HepG2 (cell line): ENCODE results near the gene H6PD. TPM values are rescaled to one million over a fixed set of nuclear protein-coding genes. Genes with fewer than 3 reads are reported as not detected.

Experiments
- ATAC-seq: fragments of 200-7000 bp; cut with Tn5 transposase; 3 replicates; pipeline ENCODE4 v1.9.1; 2020; ENCODE audit warnings: mild to moderate bottlenecking, moderate library complexity
- BruUV-seq: library from RNA; stranded (reverse); fragments of 400-500 nt; replicated peaks from 2 replicates; lab custom pipeline; 2021; lab: Mats Ljungman, UMichigan
- CTCF ChIA-PET: fragments of 300-600 bp; formaldehyde crosslinking; extraction: SDS; loops from one replicate; lab custom pipeline; 2021; ENCODE audit warnings: low total read pairs, inconsistent platforms, low intra/inter-chr PET ratio; lab: Yijun Ruan, JAX
- POLR2A ChIA-PET: fragments of 350-600 bp; sonication (Branson Sonifier 250); formaldehyde crosslinking; loops from one replicate; lab custom pipeline; 2020; ENCODE audit warnings: antibody characterized with exemption, inconsistent platforms; lab: Yijun Ruan, JAX
- DNase-seq: peaks from one replicate; pipeline ENCODE4 v3.0.0-alpha.2; 2015; ENCODE audit warnings: low spot score
- FAIRE-seq: peaks from 3 replicates; lab custom pipeline; 2011; peaks lifted over from hg19 to GRCh38; lab: Jason Lieb, UNC
- H2AFZ ChIP-seq: one replicate; pipeline ENCODE4 v1.6.1; 2011; ENCODE audit warnings: low read length, inconsistent platforms
- H3K27ac ChIP-seq: fragments of 300-600 bp; 3 replicates; pipeline ENCODE4 v1.8.0; 2011; ENCODE audit warnings: mixed run types, mild to moderate bottlenecking, mixed read lengths, low read length, inconsistent platforms; ENCODE audit not compliant: insufficient read depth; ENCODE audit errors: extremely low read length
- H3K27me3 ChIP-seq, 2 experiments: fragments of 200-600 bp in 1 of 2; 2 replicates in 1 of 2; 3 replicates in 1 of 2; pipeline versions ENCODE4 v1.6.0 to v1.8.0; 2011; ENCODE audit warnings: low read length in 2 of 2, mild to moderate bottlenecking in 2 of 2, moderate library complexity in 2 of 2, inconsistent platforms in 1 of 2; ENCODE audit not compliant: insufficient read depth in 2 of 2, control insufficient read depth in 1 of 2
- H3K36me3 ChIP-seq, 2 experiments: fragments of 200-600 bp in 1 of 2; replicated peaks in 1 of 2; 2 replicates in 1 of 2; 3 replicates in 1 of 2; pipeline versions ENCODE4 v1.5.1 to v1.8.0; 2011; ENCODE audit warnings: low read length in 2 of 2, inconsistent platforms in 1 of 2; ENCODE audit not compliant: insufficient read depth in 2 of 2, control insufficient read depth in 1 of 2
- H3K4me1 ChIP-seq: 2 replicates; pipeline ENCODE4 v1.5.1; 2012; ENCODE audit warnings: low read length, inconsistent platforms; ENCODE audit not compliant: insufficient read depth
- H3K4me2 ChIP-seq: 2 replicates; pipeline ENCODE4 v1.6.0; 2011; ENCODE audit warnings: low read depth, low read length, inconsistent platforms
- H3K4me3 ChIP-seq, 3 experiments: fragments of 200-600 bp in 1 of 3; sonication (generic), shearing (Covaris generic) in 1 of 3; replicated peaks in 1 of 3; 2 replicates each; pipeline ENCODE4 v1.5.1; 2011 to 2016; ENCODE audit warnings: low read length in 3 of 3, inconsistent platforms in 2 of 3, low read depth in 2 of 3, mild to moderate bottlenecking in 2 of 3, control low read depth in 1 of 3, mixed read lengths in 1 of 3; ENCODE audit not compliant: insufficient read depth in 1 of 3
- H3K79me2 ChIP-seq: one replicate; pipeline ENCODE4 v1.6.1; 2011; ENCODE audit warnings: low read length, inconsistent platforms; ENCODE audit not compliant: insufficient read depth
- H3K9ac ChIP-seq: 2 replicates; pipeline ENCODE4 v1.6.0; 2011; ENCODE audit warnings: mild to moderate bottlenecking, low read depth, low read length, inconsistent platforms; ENCODE audit not compliant: insufficient read depth
- H3K9me3 ChIP-seq: 2 replicates; pipeline ENCODE4 v1.5.1; 2012; ENCODE audit warnings: mild to moderate bottlenecking, low read length
- H4K20me1 ChIP-seq: 2 replicates; pipeline ENCODE4 v1.6.0; 2011; ENCODE audit warnings: inconsistent platforms, mild to moderate bottlenecking, low read length, moderate library complexity; ENCODE audit not compliant: insufficient read depth
- E2F2 ChIP-seq: sonication (generic); formaldehyde crosslinking; IDR thresholded peaks from 2 replicates; pipeline ENCODE4 v1.4.0; 2020; ENCODE audit warnings: missing genetic modification reagents, borderline replicate concordance
- ZFP91 ChIP-seq: sonication (generic); formaldehyde crosslinking; IDR thresholded peaks from 2 replicates; pipeline ENCODE4 v1.9.0; 2022; ENCODE audit warnings: missing genetic modification reagents, mild to moderate bottlenecking, borderline replicate concordance
- ZNF574 ChIP-seq: sonication (generic); formaldehyde crosslinking; IDR thresholded peaks from 2 replicates; pipeline ENCODE4 v1.4.0; 2020; ENCODE audit warnings: missing genetic modification reagents
- WGBS: methylation state at CpG from one replicate; pipeline ENCODE4 v1.1.6; 2017; ENCODE audit warnings: low lambda C conversion rate; 5-methylcytosine and 5-hydroxymethylcytosine counted together
- in situ Hi-C: cut with HindIII; loops from 2 replicates; pipeline ENCODE4 v1.10.0; 2017; ENCODE audit warnings: low pct_unique_long_range_greater_than_20kb; ENCODE audit not compliant: extremely low pct_ligation_motif_present
- intact Hi-C: fragments of 100-400 bp; cut with micrococcal nuclease; formaldehyde crosslinking; loops from one replicate; pipeline ENCODE4 v1.10.0; 2022; ENCODE audit not compliant: unreplicated experiment
- polyA plus RNA-seq, 8 experiments: library from polyadenylated mRNA; depleted of rRNA in 3 of 8; stranded (reverse) in 7 of 8; unstranded in 1 of 8; fragments of >200 nt; fragmentation: Illumina TruSeq in 4 of 8; extraction: Trizol in 4 of 8; gene quantifications; 2 replicates each; pipeline versions ENCODE4 v1.2.1 to v1.2.3, GENCODE V29; 2011 to 2016; ENCODE audit warnings: low read depth in 4 of 8, missing spikeins in 1 of 8, mixed read lengths in 1 of 8; ENCODE audit not compliant: insufficient read depth in 1 of 8
- total RNA-seq, 5 experiments: library from RNA; depleted of rRNA; stranded (reverse); fragments of >200 nt; fragmentation: Illumina TruSeq; extraction: Trizol; gene quantifications; 2 replicates each; pipeline ENCODE4 v1.2.3, GENCODE V29; 2016; ENCODE audit warnings: low read depth in 1 of 5

H6PD gene
- total and polyA plus RNA-seq, 2 of the 13 experiments (the other 11 are each of a cell fraction or from before 2014, with no cell fraction given): 9.3 to 14.1 TPM

- FAIRE-seq (no peak), DNase-seq (no peak), ATAC-seq (no peak; the same call in 2 of the 3 replicates)
- POLR2A ChIA-PET: interaction anchor here (1.0 to 2.4 kb wide), 8 partner anchors 11 to 150 kb away, joined by 4 to 15 read pairs (median 5); partner anchors contain the start of gene H6PD
- CTCF ChIA-PET: no interaction called here
- no peaks in the 10 kb centered on the region for H4K20me1 ChIP-seq
- no peaks in the 10 kb centered on the region for H3K9me3 ChIP-seq
- no TSS peak for BruUV-seq
- 68% methylated on average over 5 of the region's 10 CpGs for WGBS
- peak overlapping the region; percentile 5 for H3K27ac ChIP-seq
- H3K27me3 ChIP-seq: no peaks in the 10 kb centered on the region
- H3K79me2 ChIP-seq: no peaks in the 10 kb centered on the region
- no peaks in the 10 kb centered on the region for H3K36me3 ChIP-seq
- 0 out of 2 replicates have a peak, but pooled peaks have one; percentile 8 for TF ChIP-seq ZNF574 (CRISPR knock-in tag)
- 0 out of 2 replicates have a peak, but pooled peaks have one; percentile 2 for TF ChIP-seq ZFP91 (CRISPR knock-in tag)
- TF ChIP-seq E2F2 (CRISPR knock-in tag): no peak
- in situ Hi-C loops (no loop called here), intact Hi-C loops (no loop called here)
- H3K9ac ChIP-seq: no peak overlapping the region
- H3K4me2 ChIP-seq: peak overlapping the region; percentile 91
- H2AFZ ChIP-seq: no peak overlapping the region
- peak overlapping the region in 2 of 3 experiments; percentile 27 to 67; a peak in 2 of 6 replicates for H3K4me3 ChIP-seq
- H3K4me1 ChIP-seq: peaks cover 48% of the 10 kb centered on the region
These were observed 44.1 kb downstream of the H6PD start for GRCh38 chr1:9278585-9279153.
